ENCODE results near the gene PP2D1.

- TF ChIP-seq, protein P1, sequence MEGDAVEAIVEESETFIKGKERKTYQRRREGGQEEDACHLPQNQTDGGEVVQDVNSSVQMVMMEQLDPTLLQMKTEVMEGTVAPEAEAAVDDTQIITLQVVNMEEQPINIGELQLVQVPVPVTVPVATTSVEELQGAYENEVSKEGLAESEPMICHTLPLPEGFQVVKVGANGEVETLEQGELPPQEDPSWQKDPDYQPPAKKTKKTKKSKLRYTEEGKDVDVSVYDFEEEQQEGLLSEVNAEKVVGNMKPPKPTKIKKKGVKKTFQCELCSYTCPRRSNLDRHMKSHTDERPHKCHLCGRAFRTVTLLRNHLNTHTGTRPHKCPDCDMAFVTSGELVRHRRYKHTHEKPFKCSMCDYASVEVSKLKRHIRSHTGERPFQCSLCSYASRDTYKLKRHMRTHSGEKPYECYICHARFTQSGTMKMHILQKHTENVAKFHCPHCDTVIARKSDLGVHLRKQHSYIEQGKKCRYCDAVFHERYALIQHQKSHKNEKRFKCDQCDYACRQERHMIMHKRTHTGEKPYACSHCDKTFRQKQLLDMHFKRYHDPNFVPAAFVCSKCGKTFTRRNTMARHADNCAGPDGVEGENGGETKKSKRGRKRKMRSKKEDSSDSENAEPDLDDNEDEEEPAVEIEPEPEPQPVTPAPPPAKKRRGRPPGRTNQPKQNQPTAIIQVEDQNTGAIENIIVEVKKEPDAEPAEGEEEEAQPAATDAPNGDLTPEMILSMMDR (IDR thresholded peaks at IDR 0.05), result no peak
- TF ChIP-seq ZFX (IDR thresholded peaks at IDR 0.05; ENCODE audit: borderline replicate concordance), result no peak
Measured at GRCh38 chr3:20043825-20044224, 31.8 kb upstream of the PP2D1 start.
